WTC11 (cell line): ENCODE measurements around the gene ANKRD13A.

Experiments used
- FOXJ3 ChIP-seq: sonication (generic); formaldehyde crosslinking; IDR thresholded peaks from 2 replicates; pipeline ENCODE4 v1.9.0; 2021; ENCODE audit warnings: missing genetic modification reagents, mild to moderate bottlenecking, borderline replicate concordance
- ZBTB21 ChIP-seq: sonication (generic); formaldehyde crosslinking; IDR thresholded peaks from 2 replicates; pipeline ENCODE4 v1.8.1; 2023; ENCODE audit warnings: mild to moderate bottlenecking, missing genetic modification reagents, borderline replicate concordance
- ZNF263 ChIP-seq: sonication (generic); formaldehyde crosslinking; IDR thresholded peaks from 2 replicates; pipeline ENCODE4 v1.8.1; 2022; ENCODE audit warnings: low read depth, mild to moderate bottlenecking, moderate library complexity, missing genetic modification reagents
- ZNF423 ChIP-seq: fragments of 250-450 bp; sonication (Bioruptor Pico); IDR thresholded peaks from 2 replicates; pipeline ENCODE4 v2.1.2; 2022; ENCODE audit warnings: mild to moderate bottlenecking, moderate library complexity
- TF ChIP-seq, protein P1 (sequence below): fragments of 200-600 bp; IDR thresholded peaks from 2 replicates; pipeline ENCODE4 v1.8.0; 2022; ENCODE audit warnings: antibody characterized with exemption
- TF ChIP-seq, protein P2 (sequence below): sonication (generic); formaldehyde crosslinking; IDR thresholded peaks from 2 replicates; pipeline ENCODE4 v1.8.1; 2022; ENCODE audit warnings: mild to moderate bottlenecking, moderate library complexity, missing genetic modification reagents
- TF ChIP-seq, protein P3 (sequence below): sonication (generic); formaldehyde crosslinking; IDR thresholded peaks from 2 replicates; pipeline ENCODE4 v1.8.0; 2022; ENCODE audit warnings: mild to moderate bottlenecking, missing genetic modification reagents
- TF ChIP-seq, protein P4 (sequence below): sonication (generic); formaldehyde crosslinking; IDR thresholded peaks from 2 replicates; pipeline ENCODE4 v1.8.0; 2023; ENCODE audit warnings: mild to moderate bottlenecking, missing genetic modification reagents

DNA sequence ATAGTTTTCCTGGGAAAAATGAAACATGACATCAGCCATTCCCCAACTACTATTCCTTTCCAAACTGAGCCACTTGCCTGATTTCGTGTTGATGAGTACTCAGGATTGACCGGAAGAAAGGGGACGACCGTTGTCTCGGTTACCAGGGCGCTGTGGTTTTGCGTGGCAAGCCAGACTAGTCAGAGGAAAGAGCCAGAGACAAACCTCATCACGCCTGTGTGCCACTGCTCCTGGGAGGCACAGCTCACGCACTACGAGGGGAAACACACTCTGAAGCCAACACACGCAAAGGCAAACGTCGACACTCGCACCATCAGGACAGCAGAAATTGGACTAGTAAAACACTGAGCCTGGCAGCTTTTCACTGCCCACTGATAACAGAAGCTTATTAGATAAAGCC, 38.0 kb upstream of the ANKRD13A start:
- TF ChIP-seq, protein P1, sequence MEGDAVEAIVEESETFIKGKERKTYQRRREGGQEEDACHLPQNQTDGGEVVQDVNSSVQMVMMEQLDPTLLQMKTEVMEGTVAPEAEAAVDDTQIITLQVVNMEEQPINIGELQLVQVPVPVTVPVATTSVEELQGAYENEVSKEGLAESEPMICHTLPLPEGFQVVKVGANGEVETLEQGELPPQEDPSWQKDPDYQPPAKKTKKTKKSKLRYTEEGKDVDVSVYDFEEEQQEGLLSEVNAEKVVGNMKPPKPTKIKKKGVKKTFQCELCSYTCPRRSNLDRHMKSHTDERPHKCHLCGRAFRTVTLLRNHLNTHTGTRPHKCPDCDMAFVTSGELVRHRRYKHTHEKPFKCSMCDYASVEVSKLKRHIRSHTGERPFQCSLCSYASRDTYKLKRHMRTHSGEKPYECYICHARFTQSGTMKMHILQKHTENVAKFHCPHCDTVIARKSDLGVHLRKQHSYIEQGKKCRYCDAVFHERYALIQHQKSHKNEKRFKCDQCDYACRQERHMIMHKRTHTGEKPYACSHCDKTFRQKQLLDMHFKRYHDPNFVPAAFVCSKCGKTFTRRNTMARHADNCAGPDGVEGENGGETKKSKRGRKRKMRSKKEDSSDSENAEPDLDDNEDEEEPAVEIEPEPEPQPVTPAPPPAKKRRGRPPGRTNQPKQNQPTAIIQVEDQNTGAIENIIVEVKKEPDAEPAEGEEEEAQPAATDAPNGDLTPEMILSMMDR: no peak
- TF ChIP-seq ZBTB21: no peak
- no peak for TF ChIP-seq ZNF263 (CRISPR knock-in tag)
- TF ChIP-seq FOXJ3 (CRISPR knock-in tag): no peak
- TF ChIP-seq, protein P2, sequence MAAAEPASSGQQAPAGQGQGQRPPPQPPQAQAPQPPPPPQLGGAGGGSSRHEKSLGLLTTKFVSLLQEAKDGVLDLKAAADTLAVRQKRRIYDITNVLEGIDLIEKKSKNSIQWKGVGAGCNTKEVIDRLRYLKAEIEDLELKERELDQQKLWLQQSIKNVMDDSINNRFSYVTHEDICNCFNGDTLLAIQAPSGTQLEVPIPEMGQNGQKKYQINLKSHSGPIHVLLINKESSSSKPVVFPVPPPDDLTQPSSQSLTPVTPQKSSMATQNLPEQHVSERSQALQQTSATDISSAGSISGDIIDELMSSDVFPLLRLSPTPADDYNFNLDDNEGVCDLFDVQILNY (CRISPR knock-in tag): no peak
- no peak for TF ChIP-seq ZNF423 (CRISPR knock-in tag)
- TF ChIP-seq, protein P3, sequence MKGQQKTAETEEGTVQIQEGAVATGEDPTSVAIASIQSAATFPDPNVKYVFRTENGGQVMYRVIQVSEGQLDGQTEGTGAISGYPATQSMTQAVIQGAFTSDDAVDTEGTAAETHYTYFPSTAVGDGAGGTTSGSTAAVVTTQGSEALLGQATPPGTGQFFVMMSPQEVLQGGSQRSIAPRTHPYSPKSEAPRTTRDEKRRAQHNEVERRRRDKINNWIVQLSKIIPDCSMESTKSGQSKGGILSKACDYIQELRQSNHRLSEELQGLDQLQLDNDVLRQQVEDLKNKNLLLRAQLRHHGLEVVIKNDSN: no peak
- TF ChIP-seq, protein P4, sequence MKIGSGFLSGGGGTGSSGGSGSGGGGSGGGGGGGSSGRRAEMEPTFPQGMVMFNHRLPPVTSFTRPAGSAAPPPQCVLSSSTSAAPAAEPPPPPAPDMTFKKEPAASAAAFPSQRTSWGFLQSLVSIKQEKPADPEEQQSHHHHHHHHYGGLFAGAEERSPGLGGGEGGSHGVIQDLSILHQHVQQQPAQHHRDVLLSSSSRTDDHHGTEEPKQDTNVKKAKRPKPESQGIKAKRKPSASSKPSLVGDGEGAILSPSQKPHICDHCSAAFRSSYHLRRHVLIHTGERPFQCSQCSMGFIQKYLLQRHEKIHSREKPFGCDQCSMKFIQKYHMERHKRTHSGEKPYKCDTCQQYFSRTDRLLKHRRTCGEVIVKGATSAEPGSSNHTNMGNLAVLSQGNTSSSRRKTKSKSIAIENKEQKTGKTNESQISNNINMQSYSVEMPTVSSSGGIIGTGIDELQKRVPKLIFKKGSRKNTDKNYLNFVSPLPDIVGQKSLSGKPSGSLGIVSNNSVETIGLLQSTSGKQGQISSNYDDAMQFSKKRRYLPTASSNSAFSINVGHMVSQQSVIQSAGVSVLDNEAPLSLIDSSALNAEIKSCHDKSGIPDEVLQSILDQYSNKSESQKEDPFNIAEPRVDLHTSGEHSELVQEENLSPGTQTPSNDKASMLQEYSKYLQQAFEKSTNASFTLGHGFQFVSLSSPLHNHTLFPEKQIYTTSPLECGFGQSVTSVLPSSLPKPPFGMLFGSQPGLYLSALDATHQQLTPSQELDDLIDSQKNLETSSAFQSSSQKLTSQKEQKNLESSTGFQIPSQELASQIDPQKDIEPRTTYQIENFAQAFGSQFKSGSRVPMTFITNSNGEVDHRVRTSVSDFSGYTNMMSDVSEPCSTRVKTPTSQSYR (CRISPR knock-in tag): no peak
